Superior temporal gyrus (tissue), 1 donor: Measurements from ENCODE around the gene DDR1.
A peak's percentile ranks its signal among the peaks of the same experiment; 100 is the strongest.

Experiments used
- DNase-seq: peaks from one replicate; pipeline ENCODE4 v3.0.0-alpha.2; 2016; ENCODE audit errors: extremely low spot score

The DDR1 gene

DNA sequence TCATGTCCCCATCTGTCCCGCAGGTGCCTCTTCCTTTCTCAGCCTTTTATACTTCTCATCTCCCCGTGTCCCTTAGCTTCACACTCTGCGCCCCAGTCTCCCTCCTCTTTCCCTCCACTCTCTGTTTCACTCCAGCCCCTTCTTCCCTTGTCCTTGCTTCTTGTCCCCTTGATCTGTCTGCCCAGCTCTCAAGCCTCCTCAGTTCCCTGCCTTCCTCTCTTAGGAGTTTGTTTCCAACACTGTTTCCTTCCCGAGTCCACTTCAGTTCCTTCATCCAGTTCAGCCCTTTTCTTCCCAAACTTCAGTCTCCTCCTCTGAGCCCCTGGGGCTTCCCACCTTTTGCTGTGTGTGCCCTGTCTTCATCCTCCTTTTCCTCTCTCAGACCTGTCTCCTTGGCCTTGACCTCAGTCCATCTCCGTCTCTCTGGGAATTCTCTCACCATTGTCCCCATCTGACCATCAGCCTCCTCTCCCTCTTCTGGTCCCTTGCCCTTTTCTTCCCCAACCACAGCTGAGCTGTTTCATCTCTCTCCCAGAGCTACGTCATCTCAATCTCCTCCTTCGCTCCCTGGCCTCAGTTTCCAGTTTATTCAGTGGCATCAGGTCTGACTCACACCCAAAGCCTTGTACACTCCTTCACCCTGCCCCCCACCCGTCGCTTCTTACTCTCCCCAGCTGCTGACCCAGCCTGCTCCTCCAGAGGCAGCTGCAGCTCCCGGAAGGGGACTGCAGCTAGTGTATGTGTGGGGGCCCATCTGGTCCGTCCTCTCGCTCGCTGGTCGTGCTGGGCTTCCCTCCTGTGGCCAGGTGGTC, 2.7 kb upstream of the DDR1 start:
- peak; percentile 24 for DNase-seq

DNA sequence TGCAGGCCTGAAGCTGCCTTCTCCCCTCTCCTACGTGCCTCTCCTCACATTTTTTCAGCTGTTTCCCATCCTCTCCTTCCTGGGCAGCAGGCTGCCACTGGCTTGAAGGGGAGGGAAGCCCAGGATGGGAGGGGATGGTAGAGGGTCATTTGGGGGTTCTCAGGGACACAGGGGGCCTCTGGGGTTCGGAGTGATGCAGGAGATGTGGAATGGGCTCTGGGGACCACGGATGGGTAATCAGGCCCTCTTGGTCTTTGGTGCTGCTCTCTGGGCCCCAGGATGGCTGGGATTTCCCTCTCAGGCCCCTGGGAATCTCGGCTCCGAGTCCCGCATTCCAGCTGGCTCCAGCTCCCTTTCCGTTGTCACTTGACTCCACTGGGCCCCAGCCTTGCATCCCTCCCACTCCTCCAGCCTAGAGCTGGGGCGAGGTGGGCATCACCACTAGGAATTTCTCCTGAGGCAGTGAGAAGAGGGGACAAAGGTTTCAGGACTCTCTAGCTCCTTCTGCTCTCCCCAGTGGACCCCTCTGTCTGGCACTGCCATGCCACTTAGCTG, 2.0 kb upstream of the DDR1 start:
- no peak for DNase-seq

DNA sequence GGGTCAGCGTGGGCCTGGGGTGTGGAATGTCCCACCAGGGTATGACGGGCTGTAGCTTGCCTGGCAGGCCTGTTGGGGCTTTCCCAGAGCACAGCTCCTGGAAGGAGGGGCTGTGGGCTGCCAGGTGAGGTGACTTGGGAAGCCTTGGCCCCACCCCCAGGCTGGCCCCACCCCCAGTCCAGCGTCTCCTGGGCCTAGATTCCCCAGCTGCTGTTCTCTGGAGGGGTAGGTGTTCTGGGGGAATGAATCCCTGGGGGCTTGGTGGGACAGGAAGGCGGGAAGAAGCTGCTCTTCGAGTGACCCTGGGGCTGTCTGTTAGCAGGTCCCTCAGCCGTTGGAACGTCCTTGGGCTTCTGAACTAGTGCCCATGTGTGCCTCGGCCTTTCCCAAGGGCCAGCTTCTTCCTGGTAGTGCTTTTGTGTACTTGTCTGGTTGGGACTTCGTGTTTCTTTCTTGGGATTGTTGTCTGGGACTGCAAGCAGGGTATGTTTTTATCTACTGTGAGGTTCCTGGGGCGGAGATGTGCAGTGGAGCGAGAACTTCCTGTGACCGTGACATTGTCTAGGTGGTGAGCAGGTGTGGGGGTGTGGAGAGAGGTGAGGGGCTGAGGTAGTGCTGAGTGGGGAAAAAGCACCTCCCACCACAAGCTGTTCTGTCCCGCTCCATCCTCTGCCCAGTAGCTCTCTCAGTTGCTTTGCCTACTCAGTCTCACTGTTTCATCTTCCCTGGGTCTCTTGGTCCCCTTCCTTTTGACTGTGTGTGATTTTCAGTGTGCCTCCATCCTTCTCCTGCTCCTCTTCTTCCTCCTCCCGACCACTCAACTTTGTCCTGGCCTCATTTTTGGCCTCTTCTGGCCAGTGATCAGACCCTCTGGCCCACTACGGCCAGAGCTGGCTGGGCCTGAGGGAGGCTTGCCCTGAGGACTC, 1.3 kb upstream of the DDR1 start:
- peak; percentile 21 for DNase-seq

DNA sequence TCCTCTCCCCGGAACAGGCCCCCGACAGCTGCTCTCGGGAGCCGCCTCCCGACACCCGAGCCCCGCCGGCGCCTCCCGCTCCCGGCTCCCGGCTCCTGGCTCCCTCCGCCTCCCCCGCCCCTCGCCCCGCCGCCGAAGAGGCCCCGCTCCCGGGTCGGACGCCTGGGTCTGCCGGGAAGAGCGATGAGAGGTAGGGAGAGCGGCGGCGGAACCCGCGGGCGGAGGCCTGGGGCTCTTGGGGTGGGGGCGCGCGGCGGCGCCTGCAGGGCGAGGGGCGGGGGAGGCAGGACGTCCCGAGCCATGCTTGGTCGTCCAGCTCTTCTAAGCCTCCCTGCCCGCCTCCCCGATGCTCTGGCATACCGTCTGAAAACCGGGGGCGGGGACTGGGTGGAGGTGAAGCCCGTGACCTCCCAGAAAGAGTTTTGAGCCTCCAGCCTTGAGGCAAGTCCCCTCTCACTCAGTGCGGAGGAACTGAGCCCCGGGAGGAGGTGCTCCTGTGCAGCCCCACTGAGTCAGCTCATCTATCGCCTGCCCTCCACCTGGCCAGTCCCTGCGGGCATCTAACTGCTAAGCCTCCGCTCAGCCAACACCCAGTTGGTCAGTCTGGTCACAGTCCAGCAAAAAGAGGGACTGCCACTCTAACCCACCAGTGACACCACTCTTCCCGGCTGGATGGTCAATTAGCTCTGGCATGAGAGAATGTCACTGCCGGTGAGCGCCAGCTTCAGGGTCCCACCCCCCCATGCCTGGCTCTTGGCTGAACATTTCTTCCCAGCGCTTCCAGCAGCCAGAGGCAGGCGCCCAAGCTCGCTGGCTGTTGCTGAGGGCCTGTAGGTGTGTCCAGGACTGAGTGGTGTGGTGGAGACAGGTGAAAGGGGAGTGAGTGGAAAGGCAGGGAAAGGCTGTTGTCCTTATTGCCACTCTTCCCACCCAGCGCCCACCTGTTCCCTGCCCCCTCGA, 482 bp downstream of the DDR1 start:
- DNase-seq, result peak; percentile 72

DNA sequence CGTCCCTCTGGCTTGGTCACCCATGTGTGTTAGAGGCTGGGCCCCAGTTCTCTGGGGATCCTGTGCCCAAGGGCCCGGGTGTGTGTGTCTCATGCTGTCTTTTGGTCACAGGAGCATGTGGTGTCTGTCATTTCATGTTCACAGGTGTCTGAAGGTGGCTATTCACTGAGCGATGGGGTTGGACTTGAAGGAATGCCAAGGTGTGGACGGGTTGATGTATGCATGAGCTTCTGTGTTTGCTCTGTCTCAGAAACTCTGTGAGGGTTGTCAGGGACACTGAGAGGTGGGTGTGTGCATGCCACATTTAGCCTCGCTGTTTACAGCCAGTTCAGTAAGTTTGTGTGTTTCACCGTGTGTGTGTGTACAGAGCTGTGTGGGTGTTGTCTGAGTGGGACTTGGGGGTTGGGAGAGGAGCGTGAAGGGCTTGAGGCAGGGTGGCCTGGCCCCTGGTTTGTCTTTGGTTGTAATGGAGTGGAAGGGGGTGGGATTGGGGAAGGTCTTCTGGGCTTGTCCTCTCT, 1.2 kb downstream of the DDR1 start:
- DNase-seq, result peak; percentile 72

DNA sequence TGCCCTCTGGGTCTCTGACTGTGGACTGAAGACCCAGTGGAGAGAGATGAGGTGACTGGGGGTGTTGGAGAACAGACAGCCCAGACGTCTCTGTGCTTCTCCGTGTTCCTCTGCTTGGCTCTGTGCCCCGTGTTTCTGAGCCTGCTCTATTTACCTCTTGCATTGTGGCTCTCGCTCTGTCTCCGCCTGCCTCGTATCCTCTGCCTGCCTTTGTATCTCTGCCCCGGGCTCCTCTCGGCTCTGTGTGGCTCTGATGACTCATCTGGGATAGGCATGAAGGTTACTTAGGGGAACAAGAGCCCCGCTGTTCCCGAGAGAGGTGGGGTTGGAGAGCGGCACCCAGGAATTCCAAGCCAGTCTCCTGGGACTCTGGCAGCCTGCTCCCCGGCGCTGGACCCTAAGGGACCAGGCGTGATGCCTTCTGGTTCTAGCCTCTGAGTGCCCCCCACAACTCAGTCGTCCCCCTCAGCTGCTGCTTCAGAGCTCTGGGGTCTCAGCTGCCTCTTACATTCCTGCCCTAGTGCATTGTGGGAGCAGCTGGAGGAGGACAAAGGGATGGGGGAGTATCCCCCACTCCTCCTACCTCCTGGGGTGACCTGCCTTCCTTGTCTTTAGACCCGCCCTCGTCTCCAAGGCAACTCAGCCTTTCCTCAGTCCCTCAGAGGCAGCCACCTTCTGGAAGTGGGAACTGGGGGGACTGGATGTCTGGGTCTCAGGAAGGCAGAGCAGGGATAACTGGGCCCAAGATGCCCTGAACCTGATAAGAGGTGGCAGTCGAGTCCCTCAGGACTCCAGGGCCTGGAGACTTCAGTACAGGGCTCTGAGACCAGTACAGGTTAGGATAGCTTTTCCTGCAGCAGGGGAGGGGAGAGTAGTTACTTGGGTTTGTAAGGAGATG, 1.9 kb downstream of the DDR1 start:
- DNase-seq, result peak; percentile 75

DNA sequence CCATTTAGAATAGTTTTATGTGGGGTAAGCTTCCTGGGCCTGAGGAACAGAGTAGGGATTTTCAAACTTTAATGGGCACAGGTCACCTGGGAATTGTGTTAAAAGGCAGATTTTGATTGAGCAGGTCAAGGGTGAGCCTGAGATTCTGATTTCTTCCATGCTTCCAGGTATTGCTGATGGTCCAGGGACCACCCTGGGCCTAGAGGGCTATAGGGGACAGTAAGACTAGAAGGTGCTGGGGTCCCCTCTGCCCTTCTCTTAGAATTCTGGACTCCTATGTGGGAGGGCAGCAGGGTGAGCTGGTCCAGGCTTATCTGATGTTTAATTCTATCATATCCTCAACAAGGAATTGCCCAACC, 2.6 kb downstream of the DDR1 start:
- DNase-seq, result no peak

DNA sequence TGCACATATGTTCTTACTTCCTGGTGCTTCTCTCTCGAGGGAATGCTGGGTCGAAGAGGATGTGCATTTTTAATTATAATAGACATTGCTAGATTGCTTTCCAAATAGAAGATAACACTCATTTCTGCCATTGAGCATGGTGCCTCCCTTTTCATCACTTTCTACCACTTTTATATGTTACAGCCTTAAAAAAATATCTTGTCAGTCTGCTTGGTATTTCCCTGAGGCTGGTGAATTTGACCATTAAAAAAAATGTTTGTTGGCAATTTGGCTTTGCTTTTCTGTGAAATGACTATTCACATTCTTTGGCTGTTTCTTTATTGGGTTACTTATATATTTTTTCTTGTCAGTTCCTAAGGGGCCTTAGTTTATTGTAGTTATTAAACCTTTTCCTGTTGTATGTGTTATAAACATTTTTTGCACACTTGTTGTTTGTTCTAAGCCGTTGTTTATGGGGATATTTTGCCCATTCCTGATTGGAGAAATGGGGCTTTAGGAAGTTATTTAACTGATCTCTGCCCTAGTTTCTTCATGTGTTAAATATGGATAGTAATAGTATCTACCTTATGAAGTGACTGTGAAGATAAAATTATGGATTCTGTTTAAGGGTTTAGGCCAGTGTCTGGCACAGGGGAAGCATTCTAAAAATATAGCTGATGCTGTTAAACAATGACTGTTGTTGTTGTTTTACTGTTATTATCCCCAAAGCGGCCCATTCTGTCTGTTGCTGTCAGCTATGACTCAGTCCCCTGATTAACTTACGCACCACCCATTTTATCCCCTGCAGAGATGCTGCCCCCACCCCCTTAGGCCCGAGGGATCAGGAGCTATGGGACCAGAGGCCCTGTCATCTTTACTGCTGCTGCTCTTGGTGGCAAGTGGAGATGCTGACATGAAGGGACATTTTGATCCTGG, 3.8 kb downstream of the DDR1 start:
- DNase-seq, result peak; percentile 71

DNA sequence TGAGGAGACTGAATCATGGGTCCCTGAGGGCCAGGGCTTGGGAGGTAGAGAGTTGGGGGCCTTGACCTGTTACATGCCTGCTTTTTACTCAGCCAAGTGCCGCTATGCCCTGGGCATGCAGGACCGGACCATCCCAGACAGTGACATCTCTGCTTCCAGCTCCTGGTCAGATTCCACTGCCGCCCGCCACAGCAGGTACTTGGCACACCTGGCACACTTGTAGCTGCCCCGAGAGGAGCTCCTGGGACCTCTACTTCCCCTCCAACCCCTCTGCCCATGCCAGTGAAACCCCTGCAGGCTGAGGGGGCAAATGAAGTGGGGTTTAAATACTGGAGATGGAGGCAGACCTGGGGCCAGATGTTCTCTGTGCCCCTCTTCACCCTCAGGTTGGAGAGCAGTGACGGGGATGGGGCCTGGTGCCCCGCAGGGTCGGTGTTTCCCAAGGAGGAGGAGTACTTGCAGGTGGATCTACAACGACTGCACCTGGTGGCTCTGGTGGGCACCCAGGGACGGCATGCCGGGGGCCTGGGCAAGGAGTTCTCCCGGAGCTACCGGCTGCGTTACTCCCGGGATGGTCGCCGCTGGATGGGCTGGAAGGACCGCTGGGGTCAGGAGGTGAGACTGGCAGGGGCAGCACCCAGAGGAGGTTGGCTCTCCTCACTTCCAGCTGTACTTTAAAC, 4.6 kb downstream of the DDR1 start:
- DNase-seq, result no peak

DNA sequence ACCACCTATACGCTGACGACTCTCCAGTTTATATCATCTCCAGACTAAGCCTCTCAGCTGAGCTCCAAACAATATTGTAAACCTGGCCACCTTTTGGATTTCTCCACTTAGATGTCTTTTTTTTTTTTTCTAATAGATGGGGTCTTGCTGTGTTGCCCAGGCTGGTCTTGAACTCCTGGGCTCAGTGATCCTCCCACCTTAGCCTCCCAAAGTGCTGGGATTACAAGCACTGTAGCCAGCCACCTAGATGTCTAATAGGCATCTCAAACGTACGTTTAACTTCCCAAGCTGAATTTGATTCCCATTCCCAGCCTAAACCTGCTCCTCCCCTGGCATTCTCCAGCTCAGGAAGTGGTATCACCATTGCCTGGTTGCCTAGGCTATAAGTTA, 5.2 kb downstream of the DDR1 start:
- peak; percentile 15 for DNase-seq

DNA sequence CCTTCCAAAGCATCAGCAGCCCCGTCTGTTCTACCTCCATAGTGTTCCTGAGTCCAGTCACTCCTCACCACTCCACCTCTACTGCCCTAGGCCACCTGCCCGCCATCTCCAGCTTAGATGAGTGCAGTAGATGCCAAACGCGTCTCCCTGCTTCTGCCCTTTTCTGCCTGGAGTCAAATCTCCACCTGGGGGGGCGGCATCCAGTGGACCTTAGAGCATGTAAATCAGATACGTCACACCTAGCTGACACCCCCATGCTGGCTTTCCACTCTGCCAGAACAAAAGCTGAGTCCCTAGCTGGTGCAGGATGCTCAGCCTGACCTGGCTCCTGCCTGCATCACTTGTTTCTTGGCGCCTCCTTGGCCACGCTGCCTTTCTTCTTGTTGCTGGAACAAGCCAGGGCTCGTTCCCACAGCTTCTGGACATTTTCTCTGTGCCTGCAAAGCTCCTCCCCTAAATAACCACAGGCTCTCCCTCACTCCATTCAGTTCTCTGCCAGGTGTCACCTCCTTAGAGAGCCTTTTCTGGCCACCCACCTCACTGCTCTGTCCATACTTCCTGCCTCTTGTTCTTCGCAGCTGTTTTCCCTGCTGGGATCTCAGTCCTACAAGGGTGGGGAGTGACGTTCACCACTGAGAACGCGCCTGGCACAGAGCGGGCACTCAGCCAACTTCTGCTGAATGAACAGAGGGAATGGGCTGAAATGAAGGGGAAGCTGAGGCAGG, 5.8 kb downstream of the DDR1 start:
- peak; percentile 91 for DNase-seq

DNA sequence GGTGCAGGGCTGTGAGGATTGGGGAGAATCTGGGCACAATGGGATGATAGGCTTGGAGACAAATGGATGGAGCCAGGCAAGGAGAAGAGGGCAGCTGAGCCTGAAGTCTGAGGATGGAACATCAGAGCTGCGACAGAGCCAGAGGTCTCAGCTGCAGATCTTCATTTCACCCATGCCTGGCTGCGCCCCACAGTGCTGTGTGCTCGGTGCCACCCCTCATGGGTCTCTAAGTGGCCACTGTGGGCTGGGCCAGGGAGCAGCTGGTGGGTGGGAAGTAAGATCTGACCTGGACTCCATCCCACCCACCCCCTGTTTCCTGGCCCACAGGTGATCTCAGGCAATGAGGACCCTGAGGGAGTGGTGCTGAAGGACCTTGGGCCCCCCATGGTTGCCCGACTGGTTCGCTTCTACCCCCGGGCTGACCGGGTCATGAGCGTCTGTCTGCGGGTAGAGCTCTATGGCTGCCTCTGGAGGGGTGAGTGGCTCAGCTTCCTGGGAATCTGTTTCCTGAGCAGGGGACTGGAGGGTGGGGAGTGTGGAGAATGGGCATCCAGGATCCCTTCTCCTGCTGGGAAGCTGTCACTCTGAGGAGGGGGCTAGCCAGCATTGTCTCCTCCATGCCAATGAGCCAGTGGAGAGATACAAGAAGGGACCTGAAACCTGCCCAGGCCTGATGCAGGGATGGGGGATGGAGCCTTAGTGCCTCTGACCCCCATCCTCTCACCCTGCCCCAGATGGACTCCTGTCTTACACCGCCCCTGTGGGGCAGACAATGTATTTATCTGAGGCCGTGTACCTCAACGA, 6.5 kb downstream of the DDR1 start:
- no peak for DNase-seq

DNA sequence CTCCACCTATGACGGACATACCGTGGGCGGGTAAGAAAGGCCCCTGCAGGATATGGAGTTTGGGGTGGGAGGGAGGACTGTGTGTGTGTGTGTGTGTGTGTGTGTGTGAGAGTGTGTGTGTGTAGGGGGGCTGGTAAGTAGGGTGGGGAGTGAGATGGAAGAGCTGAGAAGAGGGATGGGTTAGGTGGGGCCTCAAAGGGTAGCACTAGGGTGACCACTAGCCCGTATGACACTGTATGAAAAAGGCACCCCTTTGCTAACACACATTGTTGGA, 7.1 kb downstream of the DDR1 start:
- no peak for DNase-seq

DNA sequence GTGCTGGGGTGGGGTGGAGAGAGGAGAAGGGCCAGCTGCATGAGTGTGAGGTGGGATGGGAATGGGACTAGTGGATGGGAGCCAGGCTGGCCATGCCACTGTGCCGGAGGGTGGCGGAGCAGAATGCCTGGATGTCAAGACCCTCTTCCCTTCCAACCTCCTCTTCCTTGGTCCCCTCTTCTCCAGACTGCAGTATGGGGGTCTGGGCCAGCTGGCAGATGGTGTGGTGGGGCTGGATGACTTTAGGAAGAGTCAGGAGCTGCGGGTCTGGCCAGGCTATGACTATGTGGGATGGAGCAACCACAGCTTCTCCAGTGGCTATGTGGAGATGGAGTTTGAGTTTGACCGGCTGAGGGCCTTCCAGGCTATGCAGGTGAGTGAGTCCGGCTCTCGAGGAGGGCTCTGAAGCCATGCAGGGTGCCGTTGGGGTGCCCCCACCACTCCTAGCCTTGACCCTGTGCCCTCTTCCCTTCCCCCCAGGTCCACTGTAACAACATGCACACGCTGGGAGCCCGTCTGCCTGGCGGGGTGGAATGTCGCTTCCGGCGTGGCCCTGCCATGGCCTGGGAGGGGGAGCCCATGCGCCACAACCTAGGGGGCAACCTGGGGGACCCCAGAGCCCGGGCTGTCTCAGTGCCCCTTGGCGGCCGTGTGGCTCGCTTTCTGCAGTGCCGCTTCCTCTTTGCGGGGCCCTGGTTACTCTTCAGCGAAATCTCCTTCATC, 7.7 kb downstream of the DDR1 start:
- DNase-seq, result no peak

DNA sequence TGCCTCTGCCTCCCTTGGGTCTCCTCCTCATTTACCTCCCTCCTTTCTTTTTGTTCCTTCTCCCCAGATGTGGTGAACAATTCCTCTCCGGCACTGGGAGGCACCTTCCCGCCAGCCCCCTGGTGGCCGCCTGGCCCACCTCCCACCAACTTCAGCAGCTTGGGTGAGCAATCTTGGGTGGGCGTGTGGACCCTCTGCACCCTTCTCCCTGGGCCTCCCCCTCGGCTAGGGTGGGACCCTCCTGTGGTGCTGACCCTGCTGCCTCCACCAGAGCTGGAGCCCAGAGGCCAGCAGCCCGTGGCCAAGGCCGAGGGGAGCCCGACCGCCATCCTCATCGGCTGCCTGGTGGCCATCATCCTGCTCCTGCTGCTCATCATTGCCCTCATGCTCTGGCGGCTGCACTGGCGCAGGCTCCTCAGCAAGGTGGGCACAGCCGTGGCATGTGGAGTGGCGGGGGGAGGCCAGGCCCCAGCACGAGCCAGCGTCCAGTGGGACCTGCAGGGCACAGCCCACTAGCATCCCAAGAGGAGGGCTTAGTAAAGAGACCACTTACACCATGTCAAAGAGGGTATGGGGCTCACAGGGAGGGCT, 8.8 kb downstream of the DDR1 start:
- DNase-seq, result no peak

DNA sequence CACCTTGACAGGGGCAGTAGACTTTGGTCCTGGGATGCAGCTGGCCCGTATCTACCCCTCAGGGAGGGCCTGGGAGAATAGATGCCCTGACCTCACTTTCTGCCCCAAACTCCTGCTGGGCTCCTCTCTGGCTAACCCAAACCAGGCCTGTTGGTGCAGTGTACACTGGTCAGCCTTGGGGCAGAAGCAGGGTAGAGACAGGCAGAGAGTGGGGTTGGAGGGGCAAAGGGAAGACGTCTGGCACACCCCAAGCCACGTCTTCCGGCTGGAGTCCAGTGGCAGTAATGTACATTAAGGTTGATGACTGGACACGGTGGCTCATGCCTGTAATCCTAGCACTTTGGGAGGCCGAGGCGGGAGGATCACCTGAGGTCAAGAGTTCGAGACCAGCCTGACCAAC, 9.3 kb downstream of the DDR1 start:
- no peak for DNase-seq
